ENCODE results near the gene PTPN3.

- TF ChIP-seq POLR2A (IDR thresholded peaks at IDR 0.05) (peak in 1 of 4 donors; percentile 15), CTCF (IDR thresholded peaks at IDR 0.05) (no peak), POLR2AphosphoS5 (IDR thresholded peaks at IDR 0.05) (no peak)
These were observed at the start of gene PTPN3 for GRCh38 chr9:109498195-109499092.
